ENCODE results near the gene TBCK. TPM values are rescaled to one million over a fixed set of nuclear protein-coding genes. Genes with fewer than 3 reads are reported as not detected.

The TBCK gene
- total and polyA plus RNA-seq, 2 of the 13 experiments (the other 11 are each of a cell fraction or from before 2014, with no cell fraction given) = 51.0 to 62.4 TPM

DNA sequence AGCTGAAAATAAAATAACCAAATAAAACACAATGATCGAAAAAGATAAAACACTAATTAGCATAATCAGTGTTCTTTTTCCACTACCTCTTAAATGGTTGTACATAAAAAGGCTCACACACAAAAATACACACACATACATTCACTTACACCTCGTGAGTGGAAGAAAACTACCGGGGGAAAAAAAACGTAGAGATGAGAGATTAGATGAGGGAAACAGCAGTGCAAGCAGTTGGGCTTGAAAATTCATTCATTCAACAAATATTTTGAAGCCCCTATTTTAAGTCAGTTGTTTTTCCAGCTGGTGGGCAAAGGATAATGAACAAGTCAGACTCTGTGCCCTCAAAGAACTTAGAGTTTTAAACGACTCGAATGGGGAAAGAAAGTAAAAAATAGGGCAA lies 1.0 kb downstream of the TBCK start:
- Histone ChIP-seq H3K79me2 (ENCODE audit: insufficient read depth, low read length) (peaks cover 99% of the 10 kb centered on the region), H4K20me1 (ENCODE audit: insufficient read depth, low read length) (no peaks in the 10 kb centered on the region), H3K9me3 (ENCODE audit: low read length) (no peaks in the 10 kb centered on the region), H3K4me2 (ENCODE audit: low read depth, low read length) (peak overlapping the region; percentile 75), H3K36me3 (replicated peaks in 1 of 2; ENCODE audit: control insufficient read depth in 1 of 2, insufficient read depth in 2 of 2, low read length in 2 of 2) (no peaks in the 10 kb centered on the region), H3K4me1 (ENCODE audit: insufficient read depth, low read length) (peaks cover 64% of the 10 kb centered on the region), H3K4me3 (replicated peaks in 1 of 3; ENCODE audit: insufficient read depth in 1 of 3, low read depth in 2 of 3, low read length in 3 of 3) (peak overlapping the region; percentile 89 to 97 (median 93)), H3K27ac (ENCODE audit: extremely low read length, insufficient read depth, low read length) (peak overlapping the region; percentile 99), H3K27me3 (ENCODE audit: control insufficient read depth in 1 of 2, insufficient read depth in 2 of 2, low read length in 2 of 2) (no peaks in the 10 kb centered on the region; a peak in 2 of 5 replicates), H2AFZ (ENCODE audit: low read length) (no peak overlapping the region), H3K9ac (ENCODE audit: insufficient read depth, low read depth, low read length) (peak overlapping the region; percentile 99)
- POLR2A ChIA-PET = interaction anchor here (0.9 to 2.7 kb wide), 18 partner anchors 9 to 59 kb away, joined by 3 to 45 read pairs (median 6); no protein-coding TSS in a partner anchor
- BruUV-seq (replicated peaks) = no TSS peak
- no peak for ATAC-seq
- in situ Hi-C loops (cut with HindIII; ENCODE audit: extremely low pct_ligation_motif_present, low pct_unique_long_range_greater_than_20kb) (no loop called here), intact Hi-C loops (cut with micrococcal nuclease; ENCODE audit: unreplicated experiment) (loop anchor here (5.0 to 10.0 kb wide), 2 partner anchors 52 to 610 kb away; partner anchors contain the start of genes GIMD1, GSTCD and INTS12)
- no peak for DNase-seq (ENCODE audit: low spot score)
- under 1% methylated on average over 6 of the region's 6 CpGs for WGBS (ENCODE audit: low lambda C conversion rate)
- CTCF ChIA-PET (ENCODE audit: low intra/inter-chr PET ratio, low total read pairs) = no interaction called here
- FAIRE-seq = no peak
- no peak for TF ChIP-seq NFYB (CRISPR knock-in tag; IDR thresholded peaks at IDR 0.05)
- TF ChIP-seq, protein P1, sequence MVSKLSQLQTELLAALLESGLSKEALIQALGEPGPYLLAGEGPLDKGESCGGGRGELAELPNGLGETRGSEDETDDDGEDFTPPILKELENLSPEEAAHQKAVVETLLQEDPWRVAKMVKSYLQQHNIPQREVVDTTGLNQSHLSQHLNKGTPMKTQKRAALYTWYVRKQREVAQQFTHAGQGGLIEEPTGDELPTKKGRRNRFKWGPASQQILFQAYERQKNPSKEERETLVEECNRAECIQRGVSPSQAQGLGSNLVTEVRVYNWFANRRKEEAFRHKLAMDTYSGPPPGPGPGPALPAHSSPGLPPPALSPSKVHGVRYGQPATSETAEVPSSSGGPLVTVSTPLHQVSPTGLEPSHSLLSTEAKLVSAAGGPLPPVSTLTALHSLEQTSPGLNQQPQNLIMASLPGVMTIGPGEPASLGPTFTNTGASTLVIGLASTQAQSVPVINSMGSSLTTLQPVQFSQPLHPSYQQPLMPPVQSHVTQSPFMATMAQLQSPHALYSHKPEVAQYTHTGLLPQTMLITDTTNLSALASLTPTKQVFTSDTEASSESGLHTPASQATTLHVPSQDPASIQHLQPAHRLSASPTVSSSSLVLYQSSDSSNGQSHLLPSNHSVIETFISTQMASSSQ (IDR thresholded peaks at IDR 0.05; ENCODE audit: low read depth) = no peak
- TF ChIP-seq, protein P1 (CRISPR knock-in tag; IDR thresholded peaks at IDR 0.05; ENCODE audit: borderline replicate concordance) = no peak
- TF ChIP-seq ZNF709 (CRISPR knock-in tag; IDR thresholded peaks at IDR 0.05) = no peak
- TF ChIP-seq, protein P2, sequence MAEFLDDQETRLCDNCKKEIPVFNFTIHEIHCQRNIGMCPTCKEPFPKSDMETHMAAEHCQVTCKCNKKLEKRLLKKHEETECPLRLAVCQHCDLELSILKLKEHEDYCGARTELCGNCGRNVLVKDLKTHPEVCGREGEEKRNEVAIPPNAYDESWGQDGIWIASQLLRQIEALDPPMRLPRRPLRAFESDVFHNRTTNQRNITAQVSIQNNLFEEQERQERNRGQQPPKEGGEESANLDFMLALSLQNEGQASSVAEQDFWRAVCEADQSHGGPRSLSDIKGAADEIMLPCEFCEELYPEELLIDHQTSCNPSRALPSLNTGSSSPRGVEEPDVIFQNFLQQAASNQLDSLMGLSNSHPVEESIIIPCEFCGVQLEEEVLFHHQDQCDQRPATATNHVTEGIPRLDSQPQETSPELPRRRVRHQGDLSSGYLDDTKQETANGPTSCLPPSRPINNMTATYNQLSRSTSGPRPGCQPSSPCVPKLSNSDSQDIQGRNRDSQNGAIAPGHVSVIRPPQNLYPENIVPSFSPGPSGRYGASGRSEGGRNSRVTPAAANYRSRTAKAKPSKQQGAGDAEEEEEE (CRISPR knock-in tag; IDR thresholded peaks at IDR 0.05; ENCODE audit: borderline replicate concordance) = no peak
- no peak for TF ChIP-seq SOX5 (CRISPR knock-in tag; IDR thresholded peaks at IDR 0.05; ENCODE audit: borderline replicate concordance)
- no peak for TF ChIP-seq GATA4 (IDR thresholded peaks at IDR 0.05; ENCODE audit: borderline replicate concordance, low read depth)
- TF ChIP-seq ZBTB3 (CRISPR knock-in tag; IDR thresholded peaks at IDR 0.05; ENCODE audit: borderline replicate concordance, low read depth) = no peak
- 0 out of 2 replicates have a peak, but pooled peaks have one; percentile 42 for TF ChIP-seq MTF1 (CRISPR knock-in tag; IDR thresholded peaks at IDR 0.05)
- TF ChIP-seq, protein P3, sequence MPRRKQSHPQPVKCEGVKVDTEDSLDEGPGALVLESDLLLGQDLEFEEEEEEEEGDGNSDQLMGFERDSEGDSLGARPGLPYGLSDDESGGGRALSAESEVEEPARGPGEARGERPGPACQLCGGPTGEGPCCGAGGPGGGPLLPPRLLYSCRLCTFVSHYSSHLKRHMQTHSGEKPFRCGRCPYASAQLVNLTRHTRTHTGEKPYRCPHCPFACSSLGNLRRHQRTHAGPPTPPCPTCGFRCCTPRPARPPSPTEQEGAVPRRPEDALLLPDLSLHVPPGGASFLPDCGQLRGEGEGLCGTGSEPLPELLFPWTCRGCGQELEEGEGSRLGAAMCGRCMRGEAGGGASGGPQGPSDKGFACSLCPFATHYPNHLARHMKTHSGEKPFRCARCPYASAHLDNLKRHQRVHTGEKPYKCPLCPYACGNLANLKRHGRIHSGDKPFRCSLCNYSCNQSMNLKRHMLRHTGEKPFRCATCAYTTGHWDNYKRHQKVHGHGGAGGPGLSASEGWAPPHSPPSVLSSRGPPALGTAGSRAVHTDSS (CRISPR knock-in tag; conservative IDR thresholded peaks at IDR 0.05) = no peak
- TF ChIP-seq MED1 (CRISPR knock-in tag; IDR thresholded peaks at IDR 0.05) = 0 out of 2 replicates have a peak, but pooled peaks have one; percentile 35
- no peak for TF ChIP-seq ZNF235 (CRISPR knock-in tag; IDR thresholded peaks at IDR 0.05; ENCODE audit: borderline replicate concordance)
- no peak for TF ChIP-seq KLF16 (CRISPR knock-in tag; IDR thresholded peaks at IDR 0.05)
- no peak for TF ChIP-seq ZNF878 (CRISPR knock-in tag; IDR thresholded peaks at IDR 0.05)
- TF ChIP-seq EP300 (IDR thresholded peaks at IDR 0.05; ENCODE audit: low read depth in 2 of 2, low read length in 2 of 2) = no peak
- no peak for TF ChIP-seq EP300 (CRISPR knock-in tag; IDR thresholded peaks at IDR 0.05; ENCODE audit: borderline replicate concordance)
- no peak for TF ChIP-seq ZNF777 (CRISPR knock-in tag; IDR thresholded peaks at IDR 0.05)
- TF ChIP-seq RBFOX2 (IDR thresholded peaks at IDR 0.05; ENCODE audit: low read depth, low read length) = no peak
- TF ChIP-seq KMT2B (CRISPR knock-in tag; IDR thresholded peaks at IDR 0.05) = no peak
